Occipital lobe (tissue), 2 donors: ENCODE measurements around the gene TRPM4. TPM values are rescaled to one million over a fixed set of nuclear protein-coding genes. Genes with fewer than 3 reads are reported as not detected.
"Not testable (repeated sequence)": the region's sequence is repeated elsewhere in the genome, so short reads cannot be mapped to it uniquely, and the experiment has no call there.

ENCODE experiments used
- DNase-seq: peaks from one replicate; lab custom pipeline; 2025; lab: John Stamatoyannopoulos, UW
- total RNA-seq: library from RNA; depleted of rRNA; stranded (reverse); fragments of >200 nt; gene quantifications from one replicate; pipeline ENCODE4 v1.2.3, GENCODE V29; 2014

Gene TRPM4
- total RNA-seq, result 4.7 TPM

DNA sequence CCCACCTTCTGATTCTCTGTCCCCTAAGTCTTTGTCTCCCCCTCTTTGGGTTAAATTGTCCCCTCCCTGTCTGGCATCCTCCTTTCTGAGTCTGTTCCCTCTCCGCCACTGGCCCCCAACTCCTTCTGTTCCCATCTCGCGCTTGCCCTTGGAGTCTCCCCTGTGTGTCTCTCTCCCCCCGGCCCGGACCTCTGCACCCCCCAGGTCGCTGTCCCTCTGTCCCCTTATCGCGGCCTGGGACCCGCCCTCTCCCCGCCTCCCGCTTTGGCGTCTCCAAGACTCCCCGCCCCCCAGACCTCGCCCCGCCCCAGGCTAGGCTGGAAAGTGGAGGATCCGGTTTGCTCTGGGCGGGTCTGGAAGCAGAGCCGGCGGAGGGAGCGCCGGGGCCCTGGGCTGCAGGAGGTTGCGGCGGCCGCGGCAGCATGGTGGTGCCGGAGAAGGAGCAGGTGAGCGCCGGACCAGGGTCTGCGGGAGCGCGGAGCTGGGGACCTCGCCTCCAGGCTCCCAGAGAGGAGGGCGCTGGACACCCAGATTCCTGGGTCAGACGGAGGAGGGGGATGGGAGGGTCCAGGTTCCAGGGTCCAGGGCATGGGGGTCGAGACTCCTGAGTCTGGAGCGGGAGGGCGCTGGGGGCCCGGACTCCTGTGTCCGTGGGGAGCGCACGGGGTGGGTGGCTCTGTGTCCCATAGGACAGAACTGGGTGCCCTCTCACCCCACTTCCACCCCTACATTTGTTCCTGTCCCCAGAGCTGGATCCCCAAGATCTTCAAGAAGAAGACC lies at the start of gene TRPM4:
TSS of gene TRPM4 (plus strand) at position 348 of the 780 bp plus-strand sequence. CDS start at position 423, 75 bp downstream.
- peak; percentile 60 for DNase-seq

DNA sequence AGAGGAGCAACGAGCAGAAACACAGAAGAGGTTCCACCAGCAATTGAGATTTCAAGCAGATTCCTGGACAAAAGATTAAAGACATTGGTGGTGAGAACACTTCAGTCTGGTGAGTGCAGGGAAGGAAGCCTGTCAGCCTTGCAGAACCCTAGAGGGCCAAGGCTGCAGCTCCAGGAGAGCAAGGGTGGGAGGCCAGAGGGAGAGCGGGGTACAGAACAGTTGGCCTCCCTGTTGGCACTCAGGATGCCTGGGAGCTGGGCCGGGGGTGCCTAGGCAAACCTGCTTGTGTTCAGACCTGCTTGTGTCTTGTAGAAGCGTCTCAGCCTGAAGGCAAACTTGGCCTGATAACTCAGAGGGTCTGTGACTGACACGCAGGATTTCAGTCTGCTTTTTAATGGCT lies 48.5 kb upstream of the TRPM4 start:
- DNase-seq, result no peak

DNA sequence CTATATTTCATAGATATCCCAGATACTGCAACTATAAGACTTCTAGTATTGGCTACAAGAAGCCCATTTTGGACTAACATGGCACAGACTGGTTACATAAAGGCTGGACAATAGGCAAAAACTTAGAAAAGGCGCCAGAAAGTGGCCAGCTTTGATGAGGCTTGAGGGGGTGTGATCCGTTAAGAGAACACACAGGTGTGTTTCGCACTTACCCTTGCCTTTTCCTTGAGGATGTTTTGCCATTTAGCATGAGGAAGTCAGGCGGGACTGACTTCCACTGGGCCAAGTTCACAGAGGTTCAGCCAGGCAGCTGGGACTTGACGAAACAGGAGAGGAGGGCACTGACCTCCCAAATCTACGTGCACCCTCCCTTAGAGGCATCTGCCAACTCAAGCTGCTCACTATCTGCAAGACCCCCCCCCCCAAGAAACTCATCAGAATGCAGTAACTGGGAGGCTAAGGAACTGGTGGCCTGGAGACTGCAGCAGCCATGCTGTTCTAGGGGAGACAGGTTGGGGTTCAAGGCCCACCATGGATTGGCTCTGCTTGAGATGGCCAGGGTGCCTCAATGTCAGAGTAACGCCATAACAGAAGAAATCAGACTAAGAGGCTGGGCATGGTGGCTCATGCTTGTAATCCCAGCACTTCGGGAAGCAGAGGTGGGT lies 47.9 kb upstream of the TRPM4 start:
- DNase-seq, result no peak

DNA sequence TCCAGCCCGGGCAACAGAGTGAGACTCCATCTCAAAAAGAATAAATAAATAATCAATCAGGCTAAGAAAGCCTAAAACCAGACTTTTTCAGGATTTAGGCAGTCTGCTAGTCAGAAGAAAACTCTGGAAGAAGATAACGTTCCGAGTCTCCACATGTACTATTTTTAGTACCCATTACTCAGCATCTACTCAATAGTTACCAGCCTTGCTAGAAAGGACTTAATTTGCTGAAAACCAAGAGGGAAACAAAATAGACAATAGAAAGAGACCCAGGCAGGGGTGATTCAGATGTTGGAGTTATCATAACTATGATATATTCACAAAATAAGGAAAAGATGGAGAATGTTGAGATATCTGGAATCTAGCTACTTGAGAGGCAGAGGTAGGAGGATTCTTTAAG lies 47.0 kb upstream of the TRPM4 start:
- DNase-seq, result no peak

DNA sequence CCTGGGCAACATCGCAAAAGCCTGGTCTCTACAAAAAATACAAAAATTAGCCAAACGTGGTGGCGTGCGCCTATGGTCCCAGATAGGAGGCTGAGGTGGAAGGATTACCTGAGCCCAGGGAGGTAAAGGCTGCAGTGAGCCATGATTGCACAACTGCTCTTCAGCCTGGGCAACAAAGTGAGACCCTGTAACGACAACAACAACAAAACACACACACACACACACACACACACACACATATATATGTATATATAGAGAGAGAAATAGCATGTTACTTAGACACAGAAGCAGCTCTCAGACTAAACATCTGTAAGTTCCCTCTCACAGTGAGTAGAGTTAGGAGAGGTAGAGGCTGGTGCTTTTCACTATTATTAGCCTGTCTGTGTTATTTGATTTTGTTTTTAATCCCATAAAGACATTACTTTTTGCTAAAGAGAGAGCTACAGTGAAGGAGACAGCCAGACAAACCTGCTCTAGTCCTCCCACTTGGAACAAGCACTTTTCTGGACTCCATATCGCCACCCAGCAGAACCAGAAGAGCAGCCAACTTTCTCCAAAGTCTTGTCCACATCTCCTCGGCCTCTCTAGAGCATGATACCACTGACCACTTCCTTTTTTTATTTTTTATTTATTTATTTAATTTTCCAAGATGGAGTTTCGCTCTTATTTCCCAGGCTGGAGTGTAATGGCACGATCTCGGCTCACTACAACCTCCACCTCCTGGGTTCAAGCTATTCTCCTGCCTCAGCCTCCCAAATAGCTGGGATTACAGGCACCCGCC lies 46.2 kb upstream of the TRPM4 start:
- DNase-seq, result no peak

DNA sequence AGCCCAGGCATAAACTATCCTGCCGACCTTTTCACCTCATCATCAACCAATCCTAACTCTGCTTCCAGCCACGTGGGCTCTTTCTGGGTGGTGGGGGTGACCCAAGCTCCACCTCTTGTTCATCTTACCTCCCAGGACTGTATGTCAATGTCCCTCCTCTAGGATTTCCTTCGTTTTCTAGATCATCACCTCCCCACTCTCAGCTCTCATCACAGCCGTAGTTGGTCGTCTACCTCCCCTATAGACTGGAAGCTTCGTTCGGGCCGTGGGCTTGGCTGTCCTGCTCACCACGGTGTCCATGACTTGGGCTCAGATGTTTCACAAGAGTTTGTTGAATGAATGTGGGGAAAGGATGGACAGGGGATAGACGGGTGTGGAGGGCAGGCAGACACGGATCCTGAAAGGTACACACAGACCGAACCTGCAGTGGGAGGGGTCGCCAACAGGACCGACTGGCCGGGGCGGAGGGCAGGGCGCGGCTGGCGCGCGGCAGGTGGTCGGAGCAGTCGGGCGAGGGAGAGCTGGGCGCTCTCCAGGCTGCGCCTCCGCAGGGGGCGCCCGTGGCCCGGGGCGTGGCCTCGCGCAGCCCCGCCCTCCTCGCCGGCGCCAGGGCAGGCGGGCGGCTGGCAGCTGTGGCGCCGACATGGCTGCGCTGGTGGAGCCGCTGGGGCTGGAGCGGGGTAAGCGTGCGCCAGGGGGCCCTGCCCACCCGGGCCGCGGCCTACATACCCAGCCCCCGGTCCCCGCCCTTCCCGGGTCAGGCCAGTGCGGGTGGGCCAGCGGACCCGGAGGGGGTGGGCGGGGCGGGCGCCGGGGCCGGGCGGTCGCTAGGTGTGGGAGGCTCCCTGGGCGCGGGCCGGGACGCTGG lies 43.6 kb upstream of the TRPM4 start, which contains the start of gene LIN7B:
TSS of gene LIN7B (plus strand) at position 609 of the 868 bp plus-strand sequence. CDS start at position 644, 35 bp downstream.
- DNase-seq, result peak; percentile 50

DNA sequence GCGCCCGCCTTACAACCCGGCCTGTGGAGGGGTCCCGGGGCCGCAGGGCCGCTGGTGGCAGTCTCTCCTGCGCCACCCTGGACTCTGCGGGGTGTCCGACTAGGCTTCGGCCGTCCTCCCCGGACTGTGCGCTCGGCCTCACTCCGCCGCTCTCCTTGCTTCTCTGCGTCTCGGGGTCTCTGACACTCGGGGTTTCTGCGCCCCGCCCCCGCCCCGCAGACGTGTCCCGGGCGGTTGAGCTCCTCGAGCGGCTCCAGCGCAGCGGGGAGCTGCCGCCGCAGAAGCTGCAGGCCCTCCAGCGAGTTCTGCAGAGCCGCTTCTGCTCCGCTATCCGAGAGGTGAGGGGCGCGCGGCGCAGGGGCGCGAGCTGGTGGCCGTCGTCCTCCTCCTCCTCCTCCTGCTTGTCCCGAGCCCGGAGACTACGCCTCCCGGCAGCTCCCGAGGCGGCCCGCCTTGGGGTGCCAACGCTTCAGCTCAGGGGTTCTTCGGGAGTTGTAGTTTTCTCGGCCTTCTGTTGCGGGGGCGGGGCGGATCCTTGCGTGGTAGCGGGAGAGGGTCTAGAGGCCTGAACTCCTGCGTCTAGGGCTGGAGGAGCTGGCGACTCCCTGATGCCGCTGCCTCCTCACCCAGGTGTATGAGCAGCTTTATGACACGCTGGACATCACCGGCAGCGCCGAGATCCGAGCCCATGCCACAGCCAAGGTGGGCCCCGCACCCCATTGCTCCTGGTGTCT lies 42.8 kb upstream of the TRPM4 start:
- DNase-seq, result peak; percentile 77

DNA sequence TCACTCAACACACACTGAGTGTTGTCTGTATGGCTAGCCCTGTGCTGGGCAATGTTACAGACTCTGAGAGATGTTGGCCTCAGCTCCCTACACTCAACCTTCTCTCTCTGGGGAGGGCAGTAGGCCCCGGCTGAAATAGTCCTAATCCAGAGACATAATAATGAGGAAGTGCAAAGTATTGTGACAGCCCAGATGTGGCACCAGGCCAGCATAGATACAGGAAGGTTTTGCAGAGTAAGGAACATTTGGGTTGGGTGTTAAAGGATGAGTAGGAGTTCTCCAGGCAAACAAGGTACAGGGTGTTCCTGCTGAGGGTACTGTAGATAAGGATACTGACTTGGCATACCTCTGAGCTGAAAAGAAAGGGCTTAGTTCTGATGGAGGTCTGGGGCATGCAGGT lies 41.0 kb upstream of the TRPM4 start:
- no peak for DNase-seq

DNA sequence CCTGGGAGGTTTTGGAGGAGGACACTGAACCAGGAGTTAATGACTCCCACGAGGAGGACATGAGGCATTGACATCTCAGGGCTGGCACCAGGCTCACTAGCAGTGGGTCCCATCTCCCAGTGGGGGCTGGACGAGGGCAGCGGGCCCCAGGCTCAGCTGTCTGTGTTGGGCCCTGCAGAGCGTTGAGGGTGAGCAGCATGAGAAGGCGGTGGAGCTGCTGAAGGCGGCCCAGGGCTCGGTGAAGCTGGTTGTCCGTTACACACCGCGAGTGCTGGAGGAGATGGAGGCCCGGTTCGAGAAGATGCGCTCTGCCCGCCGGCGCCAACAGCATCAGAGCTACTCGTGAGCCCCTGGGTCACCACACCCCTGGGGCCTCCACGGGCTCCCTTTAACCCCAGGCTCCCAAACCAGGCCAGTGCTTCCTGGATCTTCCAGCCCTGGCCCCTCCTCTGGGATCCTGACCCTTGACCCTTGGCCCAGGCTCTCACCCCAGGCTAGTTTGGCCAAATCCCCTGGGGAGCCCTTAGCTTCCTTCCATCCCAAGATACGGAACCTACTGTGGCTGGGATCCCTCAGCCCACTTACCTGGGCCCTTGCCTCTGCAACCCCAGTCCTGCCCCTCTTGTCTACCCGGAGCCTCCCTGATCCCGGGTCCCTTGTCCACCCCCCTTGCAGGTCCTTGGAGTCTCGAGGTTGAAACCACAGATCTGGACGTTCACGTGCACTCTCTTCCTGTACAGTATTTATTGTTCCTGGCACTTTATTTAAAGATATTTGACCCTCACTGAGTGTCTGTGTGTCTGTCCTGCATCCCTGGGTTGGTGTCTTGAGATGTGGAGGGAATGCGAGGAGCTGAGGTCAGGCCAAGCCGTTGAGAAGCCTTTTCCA lies 39.7 kb upstream of the TRPM4 start:
- no peak for DNase-seq

DNA sequence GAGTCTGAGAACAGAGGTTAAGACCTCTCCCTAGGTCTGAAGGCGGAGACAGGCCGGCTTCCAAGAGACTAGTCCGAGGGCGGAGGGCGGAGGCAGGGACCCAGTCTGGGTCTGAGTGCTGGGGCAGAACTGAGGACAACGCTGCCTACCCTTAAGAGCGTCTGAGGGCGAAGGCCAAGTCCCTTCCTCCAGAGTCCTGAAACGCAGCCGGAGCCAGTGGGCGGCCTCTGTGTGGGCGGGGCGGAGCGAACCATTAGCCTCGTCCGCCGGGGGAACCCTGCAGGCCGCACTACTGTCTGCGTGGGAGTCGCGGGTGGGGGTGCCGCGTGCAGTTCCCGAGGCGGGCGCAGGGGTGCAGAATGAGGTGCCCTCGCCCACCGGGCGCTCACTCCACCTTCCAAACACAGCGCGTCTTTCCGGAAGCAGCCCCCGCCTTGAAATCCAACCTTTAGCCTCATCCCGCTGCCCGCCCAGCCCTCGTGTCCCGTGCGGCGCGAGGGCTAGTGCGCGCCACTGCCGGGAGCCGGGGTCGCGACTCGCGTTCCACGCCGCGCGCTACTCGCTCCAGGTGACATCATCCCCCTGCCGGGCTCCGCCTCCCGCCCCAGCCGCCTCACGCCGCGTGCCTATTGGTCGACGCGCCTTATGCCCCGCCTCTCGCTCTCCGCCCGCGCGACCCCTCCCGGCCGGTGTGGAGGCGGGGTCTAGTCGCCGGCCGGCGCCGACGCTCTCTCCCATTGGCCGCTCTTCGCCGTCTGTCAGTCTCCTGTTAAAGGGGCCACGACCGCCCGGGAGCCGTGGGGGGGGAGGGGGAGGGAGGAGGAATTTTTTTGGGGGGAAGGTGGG lies 38.8 kb upstream of the TRPM4 start, which contains the start of gene C19orf73:
TSS of gene C19orf73 (minus strand) at position 579 of the 846 bp plus-strand sequence. CDS start at position 458, 121 bp downstream.
- DNase-seq, result peak; percentile 94

DNA sequence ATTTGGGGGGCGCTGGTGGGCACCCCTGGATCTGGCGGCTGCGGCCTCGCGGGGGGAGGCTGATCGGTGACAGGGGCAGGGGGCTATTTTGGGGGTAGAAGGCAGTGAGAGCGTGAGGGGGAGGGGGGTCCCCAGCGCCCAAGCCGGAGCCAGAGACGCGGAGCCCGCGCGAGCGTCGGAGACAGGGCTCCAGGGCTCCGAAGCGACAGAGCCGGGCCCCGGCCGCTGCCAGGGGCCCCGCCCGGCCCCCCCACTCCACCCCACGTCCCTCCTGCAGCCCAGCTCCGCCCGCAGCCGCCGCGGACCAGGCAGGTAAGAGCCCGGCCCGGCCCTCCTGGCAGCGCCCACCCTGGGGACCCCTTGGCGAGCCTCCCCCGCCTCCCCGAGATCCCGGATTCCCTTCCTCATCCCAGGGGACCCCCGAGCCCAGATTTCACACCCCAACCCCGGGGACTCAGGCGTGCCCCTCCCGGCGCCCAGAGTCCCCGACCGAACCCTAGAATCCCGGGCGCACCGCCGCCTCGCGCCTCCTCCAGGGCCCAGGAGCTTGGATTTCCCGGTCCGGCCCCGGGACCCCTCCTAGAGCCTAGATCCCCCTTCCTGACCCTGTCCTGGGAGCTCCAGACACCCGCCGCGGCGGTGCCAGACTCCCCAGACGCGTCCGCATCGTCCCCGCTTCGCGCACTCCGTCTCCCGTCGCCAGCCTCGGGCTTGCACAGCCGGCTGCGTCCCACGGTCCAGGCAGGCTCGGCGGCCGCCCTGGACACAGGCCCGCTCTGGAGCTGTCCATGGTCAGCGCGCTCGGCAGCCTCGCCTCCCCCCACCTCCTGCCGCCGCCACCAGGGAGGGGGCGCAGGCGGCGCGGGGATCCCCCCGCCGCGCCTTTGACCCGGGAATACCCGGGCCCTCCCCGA lies 37.9 kb upstream of the TRPM4 start, which contains the start of gene PPFIA3:
TSS of gene PPFIA3 (plus strand) at position 134 of the 914 bp plus-strand sequence. CDS start 8,330 bp downstream, outside the sequence.
- no peak for DNase-seq

DNA sequence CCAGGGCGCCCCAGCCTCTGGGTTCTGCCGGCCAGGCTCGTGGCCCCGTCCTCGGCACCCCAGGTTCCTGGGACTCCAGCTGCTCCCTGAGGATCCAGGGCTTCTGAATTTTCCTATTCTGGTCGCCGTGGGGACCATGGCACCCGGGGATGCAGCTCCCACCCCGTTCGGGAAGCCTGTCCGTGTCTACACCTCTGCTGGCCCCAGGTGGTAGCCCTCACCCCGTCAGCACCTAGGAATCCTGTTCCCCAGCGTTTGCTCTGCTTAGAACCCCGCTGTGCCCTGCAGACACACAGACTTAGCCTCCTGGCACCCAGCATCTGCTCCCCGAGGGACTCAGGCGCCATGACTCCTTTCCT lies 37.3 kb upstream of the TRPM4 start:
- no peak for DNase-seq

DNA sequence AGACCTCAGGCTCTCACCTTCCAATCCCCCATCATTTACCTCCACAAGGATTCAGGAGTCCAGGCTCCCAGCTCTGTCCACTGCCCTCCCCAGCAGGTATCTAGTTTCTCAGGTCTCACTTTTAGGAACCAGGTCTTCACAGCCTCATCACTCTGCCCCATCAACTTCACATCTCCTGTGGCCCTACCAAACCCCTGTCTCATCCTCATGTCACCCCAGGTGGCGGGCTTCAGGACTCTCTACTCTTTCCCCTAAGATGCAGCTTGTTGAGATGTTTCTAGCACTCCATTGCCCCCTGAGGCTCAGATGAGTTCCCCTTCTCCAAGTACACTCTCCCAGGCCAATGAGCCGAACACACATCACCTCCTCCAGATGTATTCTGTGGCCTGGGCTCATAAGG lies 36.7 kb upstream of the TRPM4 start:
- DNase-seq, result no peak

DNA sequence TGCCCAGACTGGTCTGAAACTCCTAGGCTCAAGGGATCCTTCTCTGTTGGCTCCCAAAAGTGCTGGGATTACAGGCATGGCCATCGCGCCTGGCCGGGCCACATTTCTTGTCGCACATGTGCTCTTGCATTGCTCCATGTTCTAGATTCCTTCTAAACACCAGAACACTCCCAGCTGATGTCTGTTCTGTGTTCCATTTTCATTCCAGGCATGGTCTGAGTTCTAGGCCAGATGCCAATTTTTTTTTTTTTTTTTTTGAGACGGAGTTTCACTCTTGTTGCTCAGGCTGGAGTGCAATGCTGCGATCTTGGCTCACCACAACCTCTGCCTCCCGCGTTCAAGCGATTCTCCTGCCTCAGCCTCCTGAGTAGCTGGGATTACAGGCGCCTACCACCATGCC lies 35.8 kb upstream of the TRPM4 start:
- not testable (repeated sequence) for DNase-seq

DNA sequence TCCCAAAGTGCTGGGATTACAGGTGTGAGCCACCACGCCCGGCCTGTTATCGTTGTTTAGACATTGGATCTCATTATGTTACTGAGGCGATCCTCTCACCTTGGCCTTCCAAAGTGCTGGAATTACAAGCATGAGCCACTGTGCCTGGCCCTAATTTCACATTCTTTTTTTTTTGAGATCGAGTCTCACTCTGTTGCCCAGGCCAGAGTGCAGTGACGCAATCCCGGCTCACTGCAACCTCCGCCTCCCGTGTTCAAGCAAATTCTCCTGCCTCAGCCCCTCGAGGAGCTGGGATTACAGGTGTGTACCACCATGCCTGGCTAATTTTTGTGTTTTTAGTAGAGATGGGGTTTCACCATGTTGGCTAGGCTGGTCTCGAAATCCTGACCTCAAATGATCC lies 34.3 kb upstream of the TRPM4 start:
- DNase-seq, result not testable (repeated sequence)

DNA sequence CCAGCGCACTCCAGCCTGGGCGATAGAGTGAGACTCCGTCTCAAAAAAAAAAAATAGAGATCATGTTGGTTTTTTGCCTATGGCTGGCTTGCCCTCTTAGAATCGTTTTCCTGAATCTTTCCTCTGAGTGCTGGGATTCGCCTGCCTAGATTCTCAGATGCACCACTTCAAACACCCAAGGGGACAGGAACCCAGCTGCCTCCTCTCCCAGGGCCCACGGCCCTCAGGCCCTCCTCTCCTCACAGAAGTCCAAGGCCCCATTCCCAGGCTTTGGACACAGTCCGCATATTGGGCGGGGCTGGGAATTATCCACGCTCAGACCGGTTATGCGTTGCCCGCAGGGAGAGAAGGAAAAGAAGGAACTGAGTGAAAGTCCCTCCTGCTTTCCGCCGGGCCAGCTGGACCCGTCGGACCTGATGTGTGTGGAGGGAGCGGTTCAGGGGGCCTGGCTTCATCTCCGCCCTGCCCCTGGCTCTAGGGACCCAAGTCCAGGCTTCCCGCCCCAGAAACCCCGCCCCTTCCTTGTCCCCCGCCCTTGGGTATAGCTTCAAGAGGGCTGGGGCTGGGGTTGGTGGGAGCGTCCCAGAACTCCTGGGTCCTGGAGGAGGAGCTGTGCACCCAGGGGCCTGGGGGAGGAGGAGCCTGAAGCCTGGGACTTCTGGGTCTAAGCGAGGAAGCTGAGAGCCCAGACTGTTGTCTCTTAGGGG lies 32.4 kb upstream of the TRPM4 start:
- no peak for DNase-seq
